HG02678 (cell line): ENCODE data around the gene SPATA12.
"Not testable (repeated sequence)": the region's sequence is repeated elsewhere in the genome, so short reads cannot be mapped to it uniquely, and the experiment has no call there.

Experiments used
- ATAC-seq: cut with Tn5 transposase; IDR thresholded peaks from one replicate; pipeline ENCODE4 v1.9.1; 2021; ENCODE audit warnings: mild to moderate bottlenecking, moderate library complexity; ENCODE audit not compliant: unreplicated experiment

Gene SPATA12

GRCh38 chr3:57082481-57082880 is 22.0 kb downstream of the SPATA12 start:
- ATAC-seq, result no peak

DNA sequence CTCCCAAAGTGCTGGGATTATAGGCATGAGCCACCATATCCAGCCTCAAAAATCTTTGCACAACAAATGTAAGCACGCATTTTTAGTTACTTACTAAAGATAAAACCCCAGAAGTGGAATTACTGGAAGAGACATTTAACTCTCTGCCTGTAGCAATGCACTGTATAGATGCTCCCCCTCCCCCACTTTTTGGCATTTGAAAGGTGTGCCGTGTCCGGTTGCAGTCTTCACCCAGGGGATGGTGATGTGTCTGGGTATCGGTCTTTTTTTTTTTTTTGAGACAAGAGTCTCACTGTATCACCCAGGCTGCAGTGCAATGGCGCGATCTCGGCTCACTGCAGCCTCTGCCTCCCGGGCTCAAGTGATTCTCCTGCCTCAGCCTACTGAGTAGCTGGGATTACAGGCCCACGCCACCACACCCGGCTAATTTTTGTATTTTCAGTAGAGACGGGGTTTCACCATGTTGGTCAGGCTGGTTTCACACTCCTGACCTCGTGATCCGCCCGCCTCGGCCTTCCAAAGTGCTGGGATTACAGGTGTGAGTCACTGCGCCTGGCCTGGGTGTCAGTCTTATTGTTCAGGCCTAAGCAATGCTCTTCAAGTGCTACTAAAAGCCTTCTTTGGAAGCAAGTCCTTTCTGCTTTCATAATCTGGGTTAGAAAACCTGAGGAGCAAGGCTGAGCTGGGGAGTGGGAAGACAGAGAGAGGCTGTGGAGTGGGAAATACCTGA is 23.0 kb downstream of the SPATA12 start:
- ATAC-seq, result not testable (repeated sequence)

- ATAC-seq, result no peak
Measured at GRCh38 chr3:57085211-57085610, 24.7 kb downstream of the SPATA12 start.

- ATAC-seq, result no peak
Measured at GRCh38 chr3:57086201-57086600, 25.7 kb downstream of the SPATA12 start.

DNA sequence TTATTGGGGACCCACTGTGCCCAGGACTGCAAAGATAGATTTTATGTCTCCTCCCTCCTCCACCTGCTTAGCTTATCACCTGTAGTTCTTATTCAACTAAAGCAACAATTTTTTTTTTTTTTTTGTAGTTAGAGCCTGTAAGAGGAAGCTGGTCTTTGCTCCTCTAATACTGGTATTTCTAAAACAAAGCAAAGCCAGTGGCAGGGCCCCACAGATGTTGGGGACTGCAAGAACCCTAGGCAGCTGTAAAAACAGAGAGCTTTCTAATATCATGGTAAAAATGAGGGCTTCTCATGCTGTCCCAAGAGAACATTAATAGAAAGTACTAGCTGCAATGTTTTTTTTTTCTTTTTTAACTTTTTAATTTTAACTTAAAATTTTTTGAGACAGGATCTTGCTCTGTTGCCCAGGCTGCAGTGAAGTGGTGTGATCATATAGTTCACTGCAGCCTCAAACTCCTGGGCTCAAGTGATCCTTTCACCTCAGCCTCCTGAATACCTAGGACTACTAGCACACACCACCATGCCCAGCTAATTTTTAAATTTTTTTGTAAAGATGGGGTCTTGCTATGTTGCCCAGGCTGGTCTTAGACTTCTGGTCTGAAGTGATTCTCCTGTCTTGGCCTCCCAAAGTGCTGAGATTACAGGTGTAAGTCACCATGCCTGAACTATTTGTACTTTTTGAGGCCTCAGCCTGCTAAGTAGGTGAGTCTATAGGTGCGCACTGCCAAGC is 27.1 kb downstream of the SPATA12 start:
- no peak for ATAC-seq

GRCh38 chr3:57088503-57088902 is 28.0 kb downstream of the SPATA12 start:
- no peak for ATAC-seq

- ATAC-seq, result no peak
Measured at GRCh38 chr3:57089043-57089442, 28.6 kb downstream of the SPATA12 start.

- ATAC-seq, result no peak
Measured at GRCh38 chr3:57091521-57092273, 31.2 kb downstream of the SPATA12 start.

GRCh38 chr3:57093489-57093888 is 33.0 kb downstream of the SPATA12 start:
- ATAC-seq, result no peak

DNA sequence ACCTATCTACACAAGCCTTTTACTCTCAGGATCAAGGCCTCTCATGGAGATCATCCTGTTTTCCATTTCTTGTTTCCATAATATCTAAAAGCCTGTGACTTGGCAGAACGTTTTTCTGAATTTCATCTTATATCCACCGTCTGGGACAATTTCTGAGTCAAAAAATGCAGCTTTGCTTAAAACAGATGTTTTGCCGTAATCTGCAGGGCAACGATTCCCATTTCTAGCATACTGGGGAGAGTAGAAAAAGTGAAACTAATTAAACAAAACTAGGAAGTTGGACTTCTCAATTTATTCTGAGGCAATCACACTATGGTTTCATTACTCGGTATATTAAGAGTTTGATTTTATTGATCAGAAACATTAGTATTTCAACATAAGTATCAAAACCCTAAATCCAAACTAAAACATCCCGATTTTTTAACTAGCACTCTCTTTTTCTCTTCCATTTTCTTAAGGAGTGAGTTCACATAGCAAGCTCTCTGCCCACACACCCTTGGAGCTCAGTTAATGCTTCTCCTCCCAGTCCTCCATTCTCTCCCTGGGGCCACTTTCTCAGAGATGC is 33.6 kb downstream of the SPATA12 start:
- ATAC-seq, result no peak

GRCh38 chr3:57094575-57094974 is 34.1 kb downstream of the SPATA12 start:
- ATAC-seq, result no peak

DNA sequence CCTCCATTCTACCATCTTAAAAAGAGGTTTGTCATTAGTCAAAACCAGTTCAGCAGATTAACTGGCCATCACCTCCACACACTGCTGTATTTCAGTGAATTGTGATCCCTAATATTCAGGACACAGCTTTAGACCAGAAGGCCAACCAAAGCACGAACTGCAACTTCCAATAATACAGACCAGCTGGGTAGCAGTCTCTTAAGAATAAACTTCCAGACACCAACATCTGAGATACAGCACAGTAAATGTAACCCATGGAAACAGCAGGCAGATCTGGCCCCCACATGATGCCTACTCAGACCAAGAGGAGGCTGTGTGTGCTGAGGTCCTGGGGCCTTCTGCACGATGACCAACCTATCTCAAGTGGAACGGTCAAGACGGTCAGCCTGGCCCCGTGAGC is 34.9 kb downstream of the SPATA12 start:
- ATAC-seq, result no peak

GRCh38 chr3:57097536-57097935 is 37.1 kb downstream of the SPATA12 start:
- no peak for ATAC-seq

DNA sequence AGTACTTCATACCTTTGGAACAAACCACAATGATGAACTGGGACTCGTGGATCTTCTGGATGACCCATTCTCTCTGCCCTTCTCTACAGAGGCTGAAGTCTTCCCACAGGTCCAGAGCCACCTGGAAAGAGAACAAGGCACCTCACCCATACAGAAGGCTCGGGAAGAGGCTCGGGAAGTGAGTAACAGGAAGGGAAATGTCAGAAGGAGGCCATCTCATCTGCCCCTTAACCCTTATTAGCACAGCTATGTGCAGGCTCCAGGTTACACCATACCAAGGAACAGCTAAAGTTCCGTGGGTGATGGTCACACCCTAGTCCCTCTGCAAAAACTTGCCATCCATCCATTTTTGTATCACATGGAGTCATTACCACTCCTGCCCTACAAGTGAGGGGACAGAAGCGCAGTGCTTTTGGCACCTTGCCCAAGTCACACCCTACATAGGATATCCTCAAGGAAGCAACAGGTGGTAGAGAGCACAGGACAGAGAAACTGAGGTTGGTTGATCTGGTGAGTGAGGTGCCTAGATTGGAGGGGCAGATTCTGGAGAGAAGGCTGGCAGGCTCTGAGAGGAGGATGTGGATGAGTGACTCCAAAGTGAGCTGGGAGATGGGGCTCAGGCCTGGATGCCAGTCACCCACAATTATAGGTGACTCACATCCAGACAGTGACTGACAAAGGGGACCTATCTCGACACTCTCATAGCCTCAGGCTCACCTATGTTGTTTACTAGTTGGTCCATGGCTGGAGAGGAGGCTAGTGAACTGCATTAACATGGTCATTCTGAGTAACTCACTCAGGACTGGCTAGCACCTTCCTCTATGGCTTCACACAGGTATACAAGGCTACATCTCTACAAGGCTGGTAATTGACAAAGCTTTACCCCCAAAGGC is 38.2 kb downstream of the SPATA12 start:
- no peak for ATAC-seq

GRCh38 chr3:57100046-57100695 is 39.7 kb downstream of the SPATA12 start:
- no peak for ATAC-seq

- no peak for ATAC-seq
Measured at GRCh38 chr3:57105585-57105984, 45.1 kb downstream of the SPATA12 start.

GRCh38 chr3:57108684-57109083 is 48.2 kb downstream of the SPATA12 start:
- ATAC-seq, result no peak

DNA sequence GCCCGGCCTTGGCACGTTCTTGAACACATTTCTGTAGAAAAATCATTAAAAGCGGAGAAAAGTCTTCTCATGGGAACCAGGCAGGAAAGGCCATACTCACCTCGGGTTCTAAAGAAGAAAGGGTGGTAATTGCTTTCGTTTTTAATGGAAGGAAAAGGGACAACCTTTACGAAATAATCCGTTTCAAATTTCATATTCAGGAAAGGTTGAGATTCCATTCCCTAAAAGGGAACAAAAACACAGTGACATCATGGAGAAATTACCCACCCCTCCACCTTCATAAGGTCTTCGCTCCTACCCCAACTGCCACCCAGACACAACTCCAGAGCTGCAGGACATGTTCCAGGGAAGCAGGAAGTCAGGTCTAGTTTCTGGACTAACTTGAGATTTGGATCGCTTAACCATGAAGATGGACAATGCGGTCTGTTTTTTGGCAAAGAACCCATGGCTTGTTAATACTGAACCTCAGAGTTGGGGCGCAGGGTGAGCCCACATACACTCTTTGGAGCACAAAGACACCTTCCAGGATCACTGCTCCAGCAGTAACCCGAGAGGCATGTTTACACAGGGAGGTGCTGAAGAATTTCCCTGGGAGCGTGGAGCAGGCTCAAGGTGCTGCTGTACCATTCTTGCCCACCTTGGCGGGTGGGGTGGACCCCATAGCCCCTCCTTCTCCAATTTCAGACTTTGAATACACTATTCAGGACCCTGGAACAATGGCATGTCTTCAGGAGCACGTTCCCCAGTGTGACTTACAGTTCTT is 49.2 kb downstream of the SPATA12 start:
- ATAC-seq, result no peak

DNA sequence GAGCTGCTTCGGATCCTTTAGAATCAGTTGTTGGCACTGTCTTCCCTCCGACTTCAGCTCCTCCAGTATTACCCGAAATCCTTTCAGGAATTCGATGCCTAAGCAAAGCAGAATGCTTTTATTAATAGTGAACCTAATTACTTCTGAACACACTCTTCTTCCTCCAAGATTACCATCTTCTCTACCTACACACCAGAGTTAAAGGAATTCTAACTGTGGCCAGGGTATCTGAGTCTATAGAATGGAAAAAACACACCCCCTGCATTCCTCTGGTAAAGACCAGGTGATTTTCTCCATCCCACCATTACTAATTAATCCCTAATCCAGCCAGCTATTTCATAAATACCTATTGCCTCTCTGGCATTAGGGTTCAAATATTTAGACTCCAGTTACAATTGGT is 49.8 kb downstream of the SPATA12 start:
- ATAC-seq, result no peak
